ENCODE data around the gene TEX10. TPM values are rescaled to one million over a fixed set of nuclear protein-coding genes. Genes with fewer than 3 reads are reported as not detected.
A peak's percentile ranks its signal among the peaks of the same experiment; 100 is the strongest.

Gene TEX10
- total RNA-seq: 1 to 10 TPM; 7.8 to 9.2 TPM

DNA sequence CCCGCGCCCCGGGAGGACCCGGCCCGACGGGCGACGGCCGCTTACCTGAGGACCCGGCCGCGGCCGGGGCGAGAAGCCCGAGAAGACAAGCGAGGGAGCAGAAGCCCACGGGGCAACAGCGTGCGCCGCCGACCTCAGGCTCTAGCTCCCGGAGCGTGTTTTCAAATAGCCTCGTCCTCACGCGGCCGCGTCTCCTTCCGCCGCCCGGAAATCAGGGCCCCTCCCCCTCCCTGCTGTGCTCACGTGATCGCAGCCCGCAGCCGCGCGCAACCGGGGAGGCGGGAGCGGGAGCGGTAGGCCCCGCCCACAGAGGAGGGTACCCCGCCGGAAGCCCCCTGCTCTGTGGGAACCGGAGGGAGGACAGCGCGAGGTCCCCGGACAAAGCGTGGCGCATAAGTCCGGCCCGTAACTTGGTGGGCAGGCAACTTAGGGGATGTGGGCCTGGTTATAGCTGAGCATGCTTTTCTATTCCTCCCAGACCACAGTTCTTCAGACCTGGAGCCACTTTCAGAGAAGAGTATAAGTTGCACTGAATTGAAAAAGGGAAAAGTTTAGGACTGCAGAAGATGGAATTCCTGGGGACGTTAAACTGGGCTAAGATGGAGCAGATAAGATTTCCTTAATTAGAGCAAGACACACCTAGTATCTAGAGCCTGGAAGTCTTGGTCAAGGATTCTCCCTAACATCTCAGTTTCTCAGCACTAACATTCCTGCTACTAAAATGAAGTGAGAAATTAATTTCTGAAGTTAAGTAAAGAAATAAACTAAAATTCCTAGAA lies at the start of gene TEX10:
Gene TEX10 (minus strand): TSS at position 216 of the 779 bp plus-strand sequence. CDS start 3,579 bp downstream, outside the sequence.
- H3K4me3 ChIP-seq: peak within 1 kb of the TSS; percentile 68 to 93
- H3K27me3 ChIP-seq: no peaks in the 10 kb centered on the region
- intact Hi-C loops (cut with DNase I): no loop called here
- peaks cover 13% of the 10 kb centered on the region for H3K4me1 ChIP-seq
- DNase-seq (peak; percentile 87 to 90 (median 88)), ATAC-seq (peak; percentile 93)
- H3K27ac ChIP-seq: peak within 1 kb of the TSS; percentile 34 to 82 (median 72)
- TF ChIP-seq, protein P1, sequence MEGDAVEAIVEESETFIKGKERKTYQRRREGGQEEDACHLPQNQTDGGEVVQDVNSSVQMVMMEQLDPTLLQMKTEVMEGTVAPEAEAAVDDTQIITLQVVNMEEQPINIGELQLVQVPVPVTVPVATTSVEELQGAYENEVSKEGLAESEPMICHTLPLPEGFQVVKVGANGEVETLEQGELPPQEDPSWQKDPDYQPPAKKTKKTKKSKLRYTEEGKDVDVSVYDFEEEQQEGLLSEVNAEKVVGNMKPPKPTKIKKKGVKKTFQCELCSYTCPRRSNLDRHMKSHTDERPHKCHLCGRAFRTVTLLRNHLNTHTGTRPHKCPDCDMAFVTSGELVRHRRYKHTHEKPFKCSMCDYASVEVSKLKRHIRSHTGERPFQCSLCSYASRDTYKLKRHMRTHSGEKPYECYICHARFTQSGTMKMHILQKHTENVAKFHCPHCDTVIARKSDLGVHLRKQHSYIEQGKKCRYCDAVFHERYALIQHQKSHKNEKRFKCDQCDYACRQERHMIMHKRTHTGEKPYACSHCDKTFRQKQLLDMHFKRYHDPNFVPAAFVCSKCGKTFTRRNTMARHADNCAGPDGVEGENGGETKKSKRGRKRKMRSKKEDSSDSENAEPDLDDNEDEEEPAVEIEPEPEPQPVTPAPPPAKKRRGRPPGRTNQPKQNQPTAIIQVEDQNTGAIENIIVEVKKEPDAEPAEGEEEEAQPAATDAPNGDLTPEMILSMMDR (IDR thresholded peaks at IDR 0.05): no peak
- peak; percentile 28 to 64 (median 61) for TF ChIP-seq POLR2A (IDR thresholded peaks at IDR 0.05)
- no peaks in the 10 kb centered on the region for H3K9me3 ChIP-seq
- 0% methylated on average over 3 to 50 of the region's 53 CpGs for WGBS, 2 donors
- H3K36me3 ChIP-seq (replicated peaks in 1 of 2; ENCODE audit: insufficient read depth in 1 of 2, low read depth in 2 of 2): no peaks in the 10 kb centered on the region

DNA sequence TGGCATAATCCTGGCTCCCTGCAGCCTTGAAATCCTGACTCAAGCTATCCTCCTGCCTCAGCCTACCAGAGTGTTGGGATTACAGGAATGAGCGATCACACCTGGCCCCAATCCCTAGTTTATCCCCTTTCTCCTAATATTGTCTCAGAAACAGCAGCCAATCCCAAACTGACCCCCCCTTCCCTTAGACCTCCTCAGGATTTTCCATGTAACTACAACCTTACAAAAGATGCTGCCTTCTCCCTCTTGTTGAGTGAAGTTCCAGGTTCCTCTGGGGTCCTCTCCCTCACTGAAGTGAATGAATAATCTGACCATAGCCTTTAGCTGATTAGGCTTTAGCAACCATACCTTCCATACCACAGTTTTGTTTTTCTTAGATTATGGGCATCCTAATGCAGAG lies 48.3 kb upstream of the TEX10 start:
- H3K4me3 ChIP-seq: no peak overlapping the region
- H3K36me3 ChIP-seq (replicated peaks in 1 of 2; ENCODE audit: insufficient read depth in 1 of 2, low read depth in 2 of 2): no peaks in the 10 kb centered on the region
- H3K27ac ChIP-seq: no peak overlapping the region
- intact Hi-C loops (cut with DNase I): no loop called here
- 92 to 95% methylated on average over 1 of the region's 1 CpG for WGBS, 2 donors
- H3K4me1 ChIP-seq: no peaks in the 10 kb centered on the region
- ATAC-seq (no peak), DNase-seq (no peak)
- no peaks in the 10 kb centered on the region for H3K27me3 ChIP-seq
- no peaks in the 10 kb centered on the region for H3K9me3 ChIP-seq
- TF ChIP-seq, protein P1 (IDR thresholded peaks at IDR 0.05): no peak
- no peak for TF ChIP-seq POLR2A (IDR thresholded peaks at IDR 0.05)

DNA sequence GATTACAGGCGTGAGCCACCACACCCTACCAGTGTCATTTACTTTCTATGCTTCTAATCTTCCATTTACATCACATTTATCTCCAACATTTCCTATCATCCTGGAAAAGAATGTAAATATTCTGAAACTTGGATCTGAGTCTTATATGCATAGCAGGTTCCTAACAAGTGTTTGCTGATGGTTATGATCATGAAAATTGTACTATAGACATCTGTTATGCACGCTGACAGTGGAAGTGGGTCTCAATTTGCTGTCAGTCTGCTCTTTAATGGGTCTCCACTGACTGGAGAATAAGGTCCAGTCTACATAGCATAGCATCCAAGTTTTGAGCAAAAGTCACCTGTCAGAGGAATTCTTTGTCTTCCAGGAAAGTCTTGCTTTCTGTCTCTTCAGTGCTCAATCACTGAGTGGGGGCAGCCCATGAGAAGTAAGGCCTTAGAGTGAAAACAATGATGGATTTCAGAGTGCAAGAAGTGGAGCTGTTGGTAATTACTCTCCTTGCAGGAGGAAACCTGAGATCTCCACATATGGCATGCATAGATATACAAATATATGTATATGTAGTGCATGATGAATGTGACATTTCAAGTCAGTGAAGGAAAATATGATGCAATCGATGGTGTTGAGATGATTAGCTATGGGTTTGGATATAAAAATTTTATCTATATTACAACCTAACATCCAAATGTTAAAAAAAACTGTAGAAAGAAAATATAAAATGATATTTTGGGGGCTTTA lies 45.0 kb upstream of the TEX10 start:
- TF ChIP-seq POLR2A (IDR thresholded peaks at IDR 0.05): no peak
- TF ChIP-seq, protein P1 (IDR thresholded peaks at IDR 0.05): no peak
- intact Hi-C loops (cut with DNase I): no loop called here
- ATAC-seq (no peak), DNase-seq (no peak)
- Histone ChIP-seq H3K36me3 (replicated peaks in 1 of 2; ENCODE audit: insufficient read depth in 1 of 2, low read depth in 2 of 2) (no peaks in the 10 kb centered on the region), H3K4me3 (no peak overlapping the region), H3K9me3 (no peaks in the 10 kb centered on the region), H3K4me1 (no peaks in the 10 kb centered on the region), H3K27ac (no peak overlapping the region), H3K27me3 (no peaks in the 10 kb centered on the region)
- 68 to 76% methylated on average over 3 of the region's 3 CpGs for WGBS, 2 donors

DNA sequence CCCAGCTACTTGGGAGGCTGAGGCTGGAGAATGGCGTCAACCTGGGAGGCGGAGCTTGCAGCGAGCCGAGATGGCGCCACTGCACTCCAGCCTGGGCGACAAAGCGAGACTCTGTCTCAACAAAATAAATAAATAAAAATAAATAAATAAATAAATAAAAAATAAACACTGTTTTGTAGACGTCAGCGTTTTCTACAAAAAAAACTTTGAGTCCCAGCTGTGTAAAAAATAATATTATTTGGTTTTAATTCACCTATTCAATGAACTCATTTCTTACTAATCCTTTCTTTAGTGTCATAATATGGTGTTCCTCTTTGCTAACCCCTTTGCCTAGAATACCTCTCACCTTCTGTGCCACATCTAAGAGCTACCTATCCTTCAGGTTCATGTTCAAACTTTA lies 44.0 kb upstream of the TEX10 start:
- no peak overlapping the region for H3K4me3 ChIP-seq
- no peaks in the 10 kb centered on the region for H3K36me3 ChIP-seq (replicated peaks in 1 of 2; ENCODE audit: insufficient read depth in 1 of 2, low read depth in 2 of 2)
- intact Hi-C loops (cut with DNase I): no loop called here
- H3K27me3 ChIP-seq: no peaks in the 10 kb centered on the region
- WGBS, 2 donors: 94 to 96% methylated on average over 9 of the region's 9 CpGs
- ATAC-seq: no peak
- H3K9me3 ChIP-seq: no peaks in the 10 kb centered on the region
- no peaks in the 10 kb centered on the region for H3K4me1 ChIP-seq
- no peak for DNase-seq
- TF ChIP-seq POLR2A (IDR thresholded peaks at IDR 0.05): no peak
- TF ChIP-seq, protein P1 (IDR thresholded peaks at IDR 0.05): no peak
- H3K27ac ChIP-seq: no peak overlapping the region

All from body of pancreas (tissue), 4 donors.